Epidermal melanocyte (primary cell): Measurements from ENCODE around the gene LAMA2.

Experiments used
- DNase-seq: peaks from one replicate; pipeline ENCODE4 v3.0.0; 2011; ENCODE audit warnings: low spot score; ENCODE audit not compliant: insufficient read length

The LAMA2 gene

DNA sequence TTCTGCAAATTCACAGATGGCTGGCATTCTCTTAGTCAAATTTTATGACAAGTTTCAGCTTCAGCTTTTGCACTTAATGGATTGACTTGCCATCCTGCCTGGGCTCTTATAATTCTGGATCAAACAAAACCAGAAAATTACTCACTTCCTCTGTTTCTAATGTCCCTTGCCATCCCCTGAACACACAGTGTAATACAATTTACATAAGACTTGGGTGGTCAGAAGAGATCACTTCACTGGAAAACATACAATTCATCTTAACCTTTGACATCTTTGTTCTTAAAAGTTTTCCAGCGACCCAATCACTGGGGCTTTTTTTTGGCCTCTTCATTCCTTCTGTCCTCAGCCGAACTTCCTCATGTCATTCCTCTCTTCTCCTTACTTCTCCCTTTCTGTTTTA, 628.0 kb downstream of the LAMA2 start:
- DNase-seq: no peak

DNA sequence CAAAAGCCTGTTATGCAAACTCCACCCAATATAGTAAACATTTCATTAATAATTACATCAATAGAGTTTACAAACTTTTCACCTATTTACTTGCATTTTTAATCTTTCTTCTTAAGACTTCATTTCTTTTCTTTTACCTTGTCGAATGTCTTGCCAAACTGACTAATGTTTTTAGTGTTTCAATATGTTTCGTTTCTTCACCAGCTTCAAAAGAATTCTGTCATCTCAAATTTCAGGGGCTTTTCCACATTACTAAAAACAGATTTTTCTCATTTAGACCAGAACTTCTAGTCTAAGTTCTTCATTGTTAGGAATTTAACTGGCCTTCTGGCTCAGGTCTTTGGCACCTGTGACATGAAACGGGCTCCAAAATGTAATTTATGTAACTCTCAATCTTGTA, 630.5 kb downstream of the LAMA2 start:
- DNase-seq: no peak

DNA sequence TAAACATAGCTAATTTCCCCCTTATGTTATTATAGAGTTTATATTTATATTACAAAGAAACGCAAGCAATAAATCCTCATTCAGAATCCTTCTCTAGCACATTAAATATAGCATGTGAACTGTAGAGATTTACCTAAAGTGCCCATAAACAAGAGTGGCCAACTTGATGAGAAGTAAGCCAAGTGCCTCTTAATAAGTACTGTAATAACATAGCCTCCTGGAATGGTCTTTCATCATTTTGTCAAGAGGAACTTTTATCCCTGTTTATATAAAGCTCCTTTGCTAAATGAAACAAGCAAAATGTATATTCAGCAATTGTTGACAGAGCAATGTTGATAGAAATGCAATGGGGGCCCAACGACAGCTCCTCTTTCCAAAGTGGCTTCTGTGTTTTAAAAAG, 632.1 kb downstream of the LAMA2 start:
- no peak for DNase-seq

DNA sequence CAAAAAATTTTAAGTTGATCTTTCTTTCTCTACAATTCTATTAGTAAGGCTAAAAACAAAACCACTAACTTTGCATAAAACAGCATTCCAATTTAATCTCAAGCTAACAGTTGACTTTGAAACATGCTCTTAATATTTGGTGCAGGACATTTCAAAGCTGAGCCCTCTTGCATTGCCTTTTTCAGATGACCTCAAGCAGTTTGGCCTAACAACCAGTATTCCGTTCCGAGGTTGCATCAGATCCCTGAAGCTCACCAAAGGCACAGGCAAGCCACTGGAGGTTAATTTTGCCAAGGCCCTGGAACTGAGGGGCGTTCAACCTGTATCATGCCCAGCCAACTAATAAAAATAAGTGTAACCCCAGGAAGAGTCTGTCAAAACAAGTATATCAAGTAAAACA, 633.1 kb downstream of the LAMA2 start:
- DNase-seq: no peak

DNA sequence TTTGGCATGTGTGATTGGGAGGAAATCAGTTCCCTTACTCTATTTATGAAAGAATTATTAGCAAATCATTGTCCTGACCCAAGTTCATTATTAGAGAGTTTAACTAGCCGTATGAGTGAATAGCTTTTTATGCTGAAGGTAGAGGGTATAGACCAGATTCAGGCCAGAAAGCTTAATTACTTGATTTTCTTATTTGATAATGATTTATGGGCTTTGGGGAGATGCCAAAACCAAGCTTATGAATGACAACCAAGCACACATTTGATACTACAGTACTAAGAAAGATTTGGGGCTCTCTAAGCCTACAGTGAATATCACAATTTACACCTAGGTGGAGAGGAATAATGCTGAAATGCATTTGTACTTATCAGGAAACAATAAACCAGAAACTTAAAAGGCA, 633.8 kb downstream of the LAMA2 start:
- no peak for DNase-seq

DNA sequence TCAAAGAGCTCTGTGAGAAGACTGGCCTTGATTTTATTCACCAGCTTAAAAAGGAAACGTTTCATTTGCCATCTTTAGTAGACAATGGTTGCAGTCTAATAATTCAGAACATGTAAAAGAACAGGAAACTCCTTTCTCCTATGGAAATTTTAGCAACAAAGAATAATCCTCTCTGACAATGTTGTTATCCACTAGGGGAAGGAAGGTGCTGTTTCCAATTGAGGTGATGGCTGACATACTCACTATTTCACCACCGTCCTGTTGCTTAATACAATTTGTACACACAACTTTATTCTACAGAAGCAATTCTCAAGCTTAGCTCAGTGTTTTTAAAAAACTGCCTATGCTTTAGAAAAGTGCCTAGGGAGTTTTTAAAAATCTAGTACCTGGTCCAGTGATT, 634.4 kb downstream of the LAMA2 start:
- DNase-seq: no peak

DNA sequence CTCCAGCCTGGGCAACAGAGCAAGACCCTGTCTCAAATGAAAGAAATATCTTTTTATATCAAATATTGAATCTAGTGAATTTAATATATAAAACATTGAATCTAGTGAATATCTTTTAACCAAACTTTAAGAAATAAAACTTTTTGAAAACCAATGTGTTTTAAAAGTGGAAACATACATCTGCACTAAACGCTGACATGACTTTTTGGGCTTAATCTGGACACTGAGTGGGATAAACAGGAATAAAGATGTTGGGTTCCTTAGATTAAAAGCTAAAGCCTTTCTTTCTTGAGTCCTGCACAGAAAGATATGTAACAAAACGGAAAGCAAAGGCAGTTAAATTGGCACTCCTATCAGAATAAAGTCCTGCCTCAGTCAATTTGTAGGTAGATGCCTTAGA, 636.8 kb downstream of the LAMA2 start:
- DNase-seq: no peak

DNA sequence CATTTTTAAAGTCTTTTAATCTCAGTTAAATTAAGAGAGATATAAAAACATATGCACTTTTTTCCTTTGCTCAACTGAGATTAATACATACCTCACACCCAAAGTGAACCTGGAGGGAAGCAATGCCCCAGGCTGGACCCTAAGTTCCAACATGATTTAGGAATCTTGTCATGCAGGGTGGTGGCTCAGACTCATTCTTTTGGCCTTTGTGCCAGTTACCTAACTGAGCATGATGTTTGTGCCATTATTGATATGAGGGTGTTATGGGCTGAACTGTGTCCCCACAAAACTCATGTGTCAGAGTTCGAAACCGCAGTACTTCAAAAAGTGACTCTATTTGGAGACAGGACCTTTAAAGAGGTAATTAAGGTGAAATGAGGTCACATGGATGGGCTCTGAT, 639.0 kb downstream of the LAMA2 start:
- no peak for DNase-seq

DNA sequence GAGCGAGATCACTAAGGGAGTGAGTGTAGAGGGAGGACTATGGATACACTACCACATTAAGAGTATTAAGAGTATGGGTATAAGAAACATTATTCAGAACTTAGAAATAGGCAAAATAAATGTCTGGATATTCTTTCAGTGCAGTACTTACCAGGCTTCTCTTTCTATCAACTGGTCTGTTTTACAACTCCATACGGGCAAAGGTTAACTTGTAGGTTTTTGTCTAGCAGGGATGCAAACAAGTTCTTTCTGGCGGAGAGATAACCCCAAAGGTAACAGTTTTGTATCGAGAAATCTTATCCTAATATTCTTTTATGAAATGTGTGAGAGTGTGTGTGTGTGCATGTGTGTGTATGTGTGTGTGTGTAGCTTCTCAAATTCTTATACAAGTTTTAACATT, 640.9 kb downstream of the LAMA2 start:
- no peak for DNase-seq

DNA sequence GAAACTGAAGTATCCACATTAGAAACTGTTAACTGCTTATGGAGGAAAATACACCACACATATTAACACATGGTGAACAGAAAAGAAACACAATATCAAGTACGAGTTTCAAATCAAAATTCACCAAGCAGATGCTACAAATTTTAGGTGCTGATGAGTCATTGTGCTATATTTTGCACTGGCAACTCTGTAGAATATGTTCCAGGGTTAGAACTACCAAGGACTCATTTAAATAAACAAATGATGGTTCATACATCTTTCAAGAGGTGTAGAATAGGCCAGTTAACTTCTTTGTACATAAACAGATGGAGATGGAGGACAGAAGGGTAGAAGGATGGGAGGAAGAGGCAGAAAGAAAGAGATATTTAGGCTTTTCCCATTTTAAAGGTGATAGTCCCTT, 642.1 kb downstream of the LAMA2 start:
- no peak for DNase-seq

DNA sequence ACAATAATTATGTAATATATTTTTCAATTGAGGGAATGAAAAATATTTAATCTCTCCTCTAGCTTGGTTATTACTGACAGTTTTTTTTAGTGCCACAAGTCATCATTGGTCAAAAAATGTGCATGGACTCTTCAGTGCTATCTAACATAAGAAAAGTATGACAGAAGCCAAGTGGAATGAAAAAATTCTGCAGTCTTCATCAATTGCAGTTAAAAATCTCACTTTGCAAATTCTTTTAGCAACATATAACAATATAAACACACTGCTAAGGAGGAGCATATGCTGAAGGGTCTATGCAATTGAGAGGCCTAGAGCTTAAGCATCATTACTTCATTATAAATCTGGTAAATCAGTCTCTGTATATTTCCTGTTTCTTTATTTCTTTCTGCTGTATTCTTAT, 652.0 kb downstream of the LAMA2 start:
- DNase-seq: no peak

DNA sequence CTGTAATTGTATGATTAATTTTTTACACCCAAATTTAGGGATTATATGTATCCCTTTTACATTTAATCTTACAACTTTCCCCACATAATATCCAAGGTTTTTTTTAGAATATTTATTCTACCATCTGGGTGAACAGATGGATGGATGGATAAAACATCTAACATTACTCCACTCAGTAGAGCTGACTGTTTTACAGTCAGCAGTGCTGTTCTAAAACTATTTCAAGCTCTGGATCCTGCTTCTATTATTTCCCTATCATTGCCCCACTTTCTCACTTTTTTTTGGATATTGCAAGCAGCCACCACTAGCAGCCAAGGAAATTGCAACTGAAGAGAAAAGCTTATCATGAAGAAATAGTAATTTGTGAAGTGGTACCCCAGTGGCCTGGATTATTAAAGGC, 653.3 kb downstream of the LAMA2 start:
- DNase-seq: no peak

DNA sequence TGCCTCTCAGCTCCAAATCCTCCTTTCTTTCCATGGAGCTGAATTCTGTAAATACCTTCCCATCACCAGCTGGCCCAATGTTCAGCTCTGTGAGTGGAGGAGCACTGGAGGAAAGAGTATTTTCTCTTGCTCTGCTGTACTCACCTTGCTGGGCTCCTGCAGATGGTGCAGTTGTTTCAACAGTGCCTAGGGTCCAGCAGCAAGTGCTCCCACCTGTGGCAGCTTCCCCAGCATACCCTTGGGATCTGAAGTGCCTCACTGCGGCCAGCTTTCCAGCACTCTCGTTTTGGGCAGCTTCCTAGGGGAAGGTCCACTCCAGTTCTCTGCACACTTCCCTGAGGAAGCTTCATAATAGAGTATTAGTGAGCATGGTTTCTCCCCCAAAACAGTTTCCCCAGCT, 656.1 kb downstream of the LAMA2 start:
- DNase-seq: no peak

DNA sequence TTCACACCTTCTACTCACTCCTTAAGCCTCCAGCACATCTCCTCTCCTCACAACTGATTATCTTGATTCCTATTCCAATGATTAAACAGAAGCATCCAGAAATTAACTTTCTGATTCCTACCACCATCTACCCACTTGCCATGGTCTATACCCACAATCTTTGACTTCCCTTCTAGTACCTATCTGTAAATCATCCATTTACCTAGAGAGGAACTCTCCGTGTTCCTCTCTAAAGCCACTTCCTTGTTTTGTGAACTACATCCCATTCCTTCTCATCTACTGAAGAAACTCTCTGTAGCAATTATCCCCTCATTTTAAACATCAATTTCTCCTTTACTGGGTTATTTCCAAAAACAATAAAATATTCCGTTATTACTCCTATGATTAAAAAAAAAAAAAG, 659.8 kb downstream of the LAMA2 start:
- DNase-seq: no peak

DNA sequence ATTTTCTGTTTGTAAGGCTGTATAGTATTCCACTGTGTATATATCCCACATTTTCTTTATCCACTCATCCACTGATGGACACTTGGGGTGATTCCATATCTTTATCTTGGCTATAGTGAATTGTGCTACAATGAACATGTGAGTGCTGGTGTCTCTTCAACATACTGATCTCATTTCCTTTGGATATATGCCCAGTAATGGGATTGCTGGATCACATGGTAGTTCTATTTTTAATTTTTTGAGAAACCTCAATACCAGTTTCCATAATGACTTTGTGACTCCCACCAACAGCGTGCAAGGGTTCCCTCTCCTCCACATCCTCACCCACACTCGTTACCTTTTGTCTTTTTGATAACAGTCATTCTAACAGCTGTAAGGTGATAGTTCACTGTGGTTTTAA, 661.0 kb downstream of the LAMA2 start:
- DNase-seq: no peak

DNA sequence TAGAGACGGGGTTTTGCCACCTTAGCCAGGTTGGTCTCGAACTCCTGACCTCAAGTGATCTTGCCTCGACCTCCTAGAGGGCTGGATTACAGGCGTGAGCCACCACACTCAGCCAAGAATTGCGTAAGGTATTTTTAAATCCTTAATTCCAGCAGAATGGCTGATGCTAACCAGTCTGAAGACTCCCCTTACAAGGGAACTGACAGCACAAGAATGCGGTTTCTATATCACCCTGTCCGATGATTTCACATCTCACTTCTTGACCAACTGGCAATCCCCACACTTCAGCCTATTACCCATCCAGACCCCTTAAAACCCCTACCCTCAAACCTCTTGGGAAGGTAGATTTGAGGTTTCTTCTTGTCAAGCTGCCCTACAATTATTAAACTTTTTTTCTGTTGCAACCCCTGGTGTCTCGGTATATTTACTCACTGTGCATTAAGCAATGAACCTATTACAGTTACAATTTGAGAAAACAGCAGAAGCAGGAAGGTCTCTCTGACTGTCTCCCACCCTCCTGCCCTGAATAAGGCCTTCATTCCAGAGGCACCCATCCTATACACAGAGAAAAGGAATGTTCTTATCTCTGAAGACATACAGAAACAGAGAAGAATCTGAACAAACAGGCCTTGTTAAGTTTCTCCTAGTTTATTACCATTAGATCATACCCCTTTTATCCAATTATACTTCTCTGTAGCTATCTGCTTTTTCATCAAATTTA, 662.1 kb downstream of the LAMA2 start:
- DNase-seq: no peak

DNA sequence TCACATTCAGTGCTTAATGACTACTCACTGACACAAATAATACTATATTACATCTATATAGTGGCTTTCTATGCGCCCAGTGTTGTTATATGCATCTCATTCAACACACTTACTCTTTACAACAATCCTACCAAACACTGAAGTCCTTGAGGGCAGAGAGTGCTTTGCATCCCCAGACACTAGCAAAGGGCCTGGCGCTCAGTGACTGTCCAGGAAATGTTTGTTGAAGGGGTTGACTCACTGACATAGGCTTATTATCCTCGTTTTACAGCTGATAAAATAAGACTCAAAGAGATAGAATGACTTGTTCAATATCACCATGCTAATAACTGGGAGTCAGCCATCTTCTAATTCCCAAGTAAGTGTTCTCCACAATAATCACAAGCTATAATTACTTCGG, 663.8 kb downstream of the LAMA2 start:
- no peak for DNase-seq

DNA sequence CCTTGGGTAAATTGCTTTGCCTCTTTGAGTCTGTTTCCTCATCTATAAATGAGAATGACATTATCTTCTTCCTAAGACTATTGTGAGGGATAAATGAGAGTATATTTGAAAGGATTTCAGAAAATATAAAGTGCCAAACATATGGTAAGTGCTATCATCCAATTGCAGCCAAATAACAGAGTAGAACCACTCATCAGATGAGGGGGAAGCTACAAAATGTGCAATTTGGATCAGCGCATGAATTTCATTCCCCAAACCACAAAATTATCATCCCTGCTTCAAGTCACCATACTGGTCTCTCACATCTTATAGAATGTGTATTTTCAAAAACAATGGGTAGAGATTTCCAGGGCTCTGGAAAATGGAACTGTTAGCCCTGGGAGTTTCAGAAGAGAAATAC, 668.5 kb downstream of the LAMA2 start:
- DNase-seq: no peak

DNA sequence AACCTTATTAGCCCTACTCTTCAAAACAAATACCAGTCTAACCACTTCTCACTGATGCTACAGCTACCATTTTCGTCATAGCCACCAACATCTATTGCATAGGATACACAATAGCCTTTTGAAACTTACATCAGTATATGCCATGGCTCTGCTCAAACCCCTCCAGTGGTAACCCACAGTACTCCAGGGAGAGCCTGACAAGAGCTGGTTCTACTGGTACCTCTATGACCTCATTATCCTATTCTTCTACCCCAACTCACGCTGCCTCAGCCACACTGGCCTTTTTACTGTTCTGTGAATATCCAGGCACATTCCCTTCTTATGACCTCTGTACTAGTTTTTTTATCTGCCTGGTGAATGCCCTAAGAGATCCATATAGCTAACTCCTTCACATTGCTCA, 669.5 kb downstream of the LAMA2 start:
- DNase-seq: no peak

DNA sequence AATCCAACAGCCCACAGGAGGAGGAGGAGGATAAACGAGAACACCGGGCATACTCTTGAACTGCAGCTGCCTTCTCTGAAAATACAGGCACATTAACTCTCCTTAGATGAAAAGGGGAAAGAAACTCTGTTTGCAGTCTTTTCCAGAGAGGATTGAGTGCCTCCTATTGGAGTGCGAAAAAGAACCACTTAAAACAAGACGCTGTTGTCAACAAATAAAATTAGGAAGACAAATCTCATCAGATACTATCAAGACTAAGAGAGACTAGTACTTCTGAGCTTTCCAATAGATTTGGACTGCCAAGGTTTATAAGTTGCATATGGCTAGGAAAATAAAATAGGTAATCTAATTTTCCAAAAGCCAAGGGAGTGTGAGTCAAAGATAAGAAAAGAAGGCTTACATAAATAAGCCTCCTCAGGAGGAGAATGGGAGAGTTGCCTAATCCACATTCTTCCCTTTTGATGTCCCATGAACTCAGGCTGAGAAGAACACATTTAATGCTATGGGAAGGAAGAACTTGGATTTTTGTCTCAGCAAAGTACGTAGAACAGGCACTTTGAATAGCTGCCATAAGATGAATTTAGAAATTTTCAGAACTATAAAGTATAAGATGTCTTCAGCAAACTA, 672.4 kb downstream of the LAMA2 start:
- DNase-seq: no peak

DNA sequence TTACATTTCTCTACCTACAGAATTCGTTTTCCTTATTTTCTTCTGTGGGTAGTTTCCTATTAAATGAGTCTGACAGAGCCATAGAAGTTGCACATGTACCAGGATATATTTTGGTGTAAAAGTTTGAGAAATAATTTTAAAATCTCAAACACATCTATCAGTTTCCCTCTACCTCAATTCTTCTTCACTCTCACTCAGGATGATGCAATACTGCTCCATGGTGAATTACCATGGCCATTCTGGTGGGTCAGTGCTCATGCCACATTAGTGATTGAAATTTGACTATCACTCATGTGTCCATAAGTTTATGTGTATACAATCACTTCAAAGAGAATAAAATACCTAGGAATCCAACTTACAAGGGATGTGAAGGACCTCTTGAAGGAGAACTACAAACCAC, 675.3 kb downstream of the LAMA2 start:
- DNase-seq: no peak

DNA sequence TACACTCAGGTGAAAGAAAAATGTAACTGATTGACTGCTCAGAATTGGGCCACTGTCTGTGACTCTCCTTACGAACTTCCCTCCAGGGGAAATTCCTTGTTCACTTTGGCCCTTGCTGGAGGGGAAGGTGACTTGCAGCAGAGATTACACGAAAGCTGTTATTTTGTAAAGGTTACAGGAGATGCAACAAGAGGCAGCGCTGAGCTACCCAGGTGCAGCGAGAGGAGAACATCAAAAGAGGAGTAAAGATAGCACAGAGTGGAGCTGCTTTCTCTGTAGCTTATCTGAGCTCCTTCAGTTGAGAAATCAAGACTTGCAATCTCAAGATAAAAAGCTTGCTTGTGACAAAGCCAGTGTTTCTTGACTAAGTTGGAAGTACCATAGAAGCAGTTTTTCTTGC, 682.4 kb downstream of the LAMA2 start:
- no peak for DNase-seq

DNA sequence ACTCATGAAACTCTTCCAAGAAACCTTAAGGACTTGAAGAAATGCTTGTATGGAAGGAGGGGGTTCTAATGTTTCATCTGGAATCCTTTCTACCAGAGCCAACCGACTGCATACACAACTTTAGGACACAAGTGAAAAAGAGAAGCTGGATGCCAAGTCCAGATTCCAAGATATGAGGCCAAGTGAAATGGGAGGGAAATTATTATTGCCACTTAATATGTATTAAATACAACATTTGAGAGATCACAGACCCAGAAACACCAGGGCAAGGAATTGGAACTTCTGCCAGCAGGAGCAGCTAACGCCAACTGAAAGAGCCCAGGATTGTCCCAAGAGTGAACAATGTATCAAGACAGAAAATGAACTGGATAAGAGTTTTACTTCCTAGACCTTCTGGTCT, 682.9 kb downstream of the LAMA2 start:
- DNase-seq: no peak
